ENCODE data around the gene NFKBIL1. TPM values are rescaled to one million over a fixed set of nuclear protein-coding genes. Genes with fewer than 3 reads are reported as not detected.

Gene NFKBIL1
- total and polyA plus RNA-seq, 9 of the 15 experiments (the other 6 are each of a cell fraction or from before 2014, with no cell fraction given) = 0.49 to 33.1 (median 7.6) TPM

DNA sequence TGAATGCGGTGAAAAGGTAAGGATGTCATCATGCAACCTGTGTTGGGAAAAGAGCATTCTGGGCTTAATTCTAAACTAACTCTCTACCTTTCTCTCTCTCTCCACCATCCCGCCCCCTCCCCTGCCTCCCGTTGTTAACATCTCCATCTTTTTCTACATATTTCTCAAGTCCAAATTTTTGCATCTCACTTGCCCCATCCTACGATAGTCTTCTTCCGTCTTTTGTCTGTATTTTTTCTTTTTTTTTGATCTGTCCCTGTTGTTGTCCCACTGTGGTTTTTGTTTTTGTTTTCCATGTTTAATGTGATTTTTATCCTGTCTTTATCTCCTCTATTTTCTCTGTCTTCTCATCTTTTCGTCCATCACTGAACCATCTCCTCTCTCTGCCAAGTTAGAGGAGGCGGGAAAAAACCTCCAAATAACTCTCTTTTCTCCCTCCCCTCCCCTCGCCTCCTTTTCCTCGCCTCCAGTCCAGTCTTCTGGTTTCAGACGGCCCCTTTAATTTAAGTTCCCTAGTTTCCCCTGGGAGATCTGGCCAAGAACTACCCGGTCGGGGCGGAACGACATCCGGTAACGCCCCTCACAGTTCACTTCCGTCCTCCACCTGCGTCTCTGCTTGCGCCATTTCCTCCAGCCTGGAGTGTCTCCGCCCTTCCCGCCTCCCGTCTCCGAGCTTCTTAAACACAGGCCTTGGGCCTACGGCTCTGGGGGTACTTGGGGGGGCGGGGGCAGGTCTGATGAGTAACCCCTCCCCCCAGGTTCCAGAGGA lies at the start of gene NFKBIL1 (continued):
- TF ChIP-seq SMAD4 (CRISPR knock-in tag; conservative IDR thresholded peaks at IDR 0.05) = peak; percentile 76
- TF ChIP-seq, protein P1, sequence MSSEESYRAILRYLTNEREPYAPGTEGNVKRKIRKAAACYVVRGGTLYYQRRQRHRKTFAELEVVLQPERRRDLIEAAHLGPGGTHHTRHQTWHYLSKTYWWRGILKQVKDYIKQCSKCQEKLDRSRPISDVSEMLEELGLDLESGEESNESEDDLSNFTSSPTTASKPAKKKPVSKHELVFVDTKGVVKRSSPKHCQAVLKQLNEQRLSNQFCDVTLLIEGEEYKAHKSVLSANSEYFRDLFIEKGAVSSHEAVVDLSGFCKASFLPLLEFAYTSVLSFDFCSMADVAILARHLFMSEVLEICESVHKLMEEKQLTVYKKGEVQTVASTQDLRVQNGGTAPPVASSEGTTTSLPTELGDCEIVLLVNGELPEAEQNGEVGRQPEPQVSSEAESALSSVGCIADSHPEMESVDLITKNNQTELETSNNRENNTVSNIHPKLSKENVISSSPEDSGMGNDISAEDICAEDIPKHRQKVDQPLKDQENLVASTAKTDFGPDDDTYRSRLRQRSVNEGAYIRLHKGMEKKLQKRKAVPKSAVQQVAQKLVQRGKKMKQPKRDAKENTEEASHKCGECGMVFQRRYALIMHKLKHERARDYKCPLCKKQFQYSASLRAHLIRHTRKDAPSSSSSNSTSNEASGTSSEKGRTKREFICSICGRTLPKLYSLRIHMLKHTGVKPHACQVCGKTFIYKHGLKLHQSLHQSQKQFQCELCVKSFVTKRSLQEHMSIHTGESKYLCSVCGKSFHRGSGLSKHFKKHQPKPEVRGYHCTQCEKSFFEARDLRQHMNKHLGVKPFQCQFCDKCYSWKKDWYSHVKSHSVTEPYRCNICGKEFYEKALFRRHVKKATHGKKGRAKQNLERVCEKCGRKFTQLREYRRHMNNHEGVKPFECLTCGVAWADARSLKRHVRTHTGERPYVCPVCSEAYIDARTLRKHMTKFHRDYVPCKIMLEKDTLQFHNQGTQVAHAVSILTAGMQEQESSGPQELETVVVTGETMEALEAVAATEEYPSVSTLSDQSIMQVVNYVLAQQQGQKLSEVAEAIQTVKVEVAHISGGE (CRISPR knock-in tag; IDR thresholded peaks at IDR 0.05) = peak; percentile 95 to 99 (median 97)
- TF ChIP-seq EZH2 (IDR thresholded peaks at IDR 0.05; ENCODE audit: borderline replicate concordance, low read depth, low read length) = no peak
- TF ChIP-seq, protein P2, sequence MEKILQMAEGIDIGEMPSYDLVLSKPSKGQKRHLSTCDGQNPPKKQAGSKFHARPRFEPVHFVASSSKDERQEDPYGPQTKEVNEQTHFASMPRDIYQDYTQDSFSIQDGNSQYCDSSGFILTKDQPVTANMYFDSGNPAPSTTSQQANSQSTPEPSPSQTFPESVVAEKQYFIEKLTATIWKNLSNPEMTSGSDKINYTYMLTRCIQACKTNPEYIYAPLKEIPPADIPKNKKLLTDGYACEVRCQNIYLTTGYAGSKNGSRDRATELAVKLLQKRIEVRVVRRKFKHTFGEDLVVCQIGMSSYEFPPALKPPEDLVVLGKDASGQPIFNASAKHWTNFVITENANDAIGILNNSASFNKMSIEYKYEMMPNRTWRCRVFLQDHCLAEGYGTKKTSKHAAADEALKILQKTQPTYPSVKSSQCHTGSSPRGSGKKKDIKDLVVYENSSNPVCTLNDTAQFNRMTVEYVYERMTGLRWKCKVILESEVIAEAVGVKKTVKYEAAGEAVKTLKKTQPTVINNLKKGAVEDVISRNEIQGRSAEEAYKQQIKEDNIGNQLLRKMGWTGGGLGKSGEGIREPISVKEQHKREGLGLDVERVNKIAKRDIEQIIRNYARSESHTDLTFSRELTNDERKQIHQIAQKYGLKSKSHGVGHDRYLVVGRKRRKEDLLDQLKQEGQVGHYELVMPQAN (IDR thresholded peaks at IDR 0.05; ENCODE audit: borderline replicate concordance) = peak; percentile 79
- no peak for TF ChIP-seq CCNT2 (IDR thresholded peaks at IDR 0.05; ENCODE audit: borderline replicate concordance, extremely low read depth, insufficient read length, low read depth, low read length)
- peak; percentile 60; the same call in 1 of the 2 replicates for TF ChIP-seq ATF4 (CRISPR knock-in tag; IDR thresholded peaks at IDR 0.05)
- TF ChIP-seq, protein P3, sequence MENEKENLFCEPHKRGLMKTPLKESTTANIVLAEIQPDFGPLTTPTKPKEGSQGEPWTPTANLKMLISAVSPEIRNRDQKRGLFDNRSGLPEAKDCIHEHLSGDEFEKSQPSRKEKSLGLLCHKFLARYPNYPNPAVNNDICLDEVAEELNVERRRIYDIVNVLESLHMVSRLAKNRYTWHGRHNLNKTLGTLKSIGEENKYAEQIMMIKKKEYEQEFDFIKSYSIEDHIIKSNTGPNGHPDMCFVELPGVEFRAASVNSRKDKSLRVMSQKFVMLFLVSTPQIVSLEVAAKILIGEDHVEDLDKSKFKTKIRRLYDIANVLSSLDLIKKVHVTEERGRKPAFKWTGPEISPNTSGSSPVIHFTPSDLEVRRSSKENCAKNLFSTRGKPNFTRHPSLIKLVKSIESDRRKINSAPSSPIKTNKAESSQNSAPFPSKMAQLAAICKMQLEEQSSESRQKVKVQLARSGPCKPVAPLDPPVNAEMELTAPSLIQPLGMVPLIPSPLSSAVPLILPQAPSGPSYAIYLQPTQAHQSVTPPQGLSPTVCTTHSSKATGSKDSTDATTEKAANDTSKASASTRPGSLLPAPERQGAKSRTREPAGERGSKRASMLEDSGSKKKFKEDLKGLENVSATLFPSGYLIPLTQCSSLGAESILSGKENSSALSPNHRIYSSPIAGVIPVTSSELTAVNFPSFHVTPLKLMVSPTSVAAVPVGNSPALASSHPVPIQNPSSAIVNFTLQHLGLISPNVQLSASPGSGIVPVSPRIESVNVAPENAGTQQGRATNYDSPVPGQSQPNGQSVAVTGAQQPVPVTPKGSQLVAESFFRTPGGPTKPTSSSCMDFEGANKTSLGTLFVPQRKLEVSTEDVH (IDR thresholded peaks at IDR 0.05; ENCODE audit: low read depth, partially characterized antibody) = peak; percentile 97
- TF ChIP-seq ZKSCAN1 (IDR thresholded peaks at IDR 0.05; ENCODE audit: low read depth, low read length) = peak; percentile 69; the same call in 1 of the 2 replicates
- TF ChIP-seq CREM (IDR thresholded peaks at IDR 0.05; ENCODE audit: low read depth) = peak; percentile 98
- TF ChIP-seq E2F3 (CRISPR knock-in tag; IDR thresholded peaks at IDR 0.05) = peak; percentile 69; the same call in 1 of the 2 replicates
- no peak; the same call in 1 of the 2 replicates for TF ChIP-seq GATAD2A (IDR thresholded peaks at IDR 0.05)
- TF ChIP-seq ARID2 (IDR thresholded peaks at IDR 0.05) = no peak
- TF ChIP-seq ZNF778 (CRISPR knock-in tag; IDR thresholded peaks at IDR 0.05) = no peak
- TF ChIP-seq ELF4 (CRISPR knock-in tag; IDR thresholded peaks at IDR 0.05) = 0 out of 2 replicates have a peak, but pooled peaks have one; percentile 65
